ENCODE measurements around the gene ZNF148. TPM values are rescaled to one million over a fixed set of nuclear protein-coding genes. Genes with fewer than 3 reads are reported as not detected.

Gene ZNF148
- total and polyA plus RNA-seq, 7 donors, result 4.8 to 42.5 (median 28.2) TPM

DNA sequence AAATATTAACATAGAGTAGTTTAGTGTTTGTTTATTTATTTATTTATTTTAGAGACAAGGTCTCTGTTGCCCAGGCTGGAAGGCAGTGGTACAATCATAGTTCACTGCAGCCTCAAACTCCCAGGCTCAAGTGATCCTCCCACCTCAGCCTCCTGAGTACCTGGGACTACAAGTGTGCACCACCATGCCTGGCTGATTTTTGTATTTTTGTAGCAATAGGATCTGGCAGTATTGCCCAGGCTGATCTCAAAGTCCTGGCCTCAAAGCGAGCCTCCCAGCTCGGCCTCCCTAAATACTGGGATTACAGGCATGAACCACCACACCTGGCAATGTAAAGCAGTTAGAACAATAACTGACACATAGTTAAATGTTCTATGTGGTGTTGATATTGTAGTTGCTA, 4.4 kb upstream of the ZNF148 start:
- TF ChIP-seq POLR2AphosphoS5 (IDR thresholded peaks at IDR 0.05), result no peak
- TF ChIP-seq, protein P1, sequence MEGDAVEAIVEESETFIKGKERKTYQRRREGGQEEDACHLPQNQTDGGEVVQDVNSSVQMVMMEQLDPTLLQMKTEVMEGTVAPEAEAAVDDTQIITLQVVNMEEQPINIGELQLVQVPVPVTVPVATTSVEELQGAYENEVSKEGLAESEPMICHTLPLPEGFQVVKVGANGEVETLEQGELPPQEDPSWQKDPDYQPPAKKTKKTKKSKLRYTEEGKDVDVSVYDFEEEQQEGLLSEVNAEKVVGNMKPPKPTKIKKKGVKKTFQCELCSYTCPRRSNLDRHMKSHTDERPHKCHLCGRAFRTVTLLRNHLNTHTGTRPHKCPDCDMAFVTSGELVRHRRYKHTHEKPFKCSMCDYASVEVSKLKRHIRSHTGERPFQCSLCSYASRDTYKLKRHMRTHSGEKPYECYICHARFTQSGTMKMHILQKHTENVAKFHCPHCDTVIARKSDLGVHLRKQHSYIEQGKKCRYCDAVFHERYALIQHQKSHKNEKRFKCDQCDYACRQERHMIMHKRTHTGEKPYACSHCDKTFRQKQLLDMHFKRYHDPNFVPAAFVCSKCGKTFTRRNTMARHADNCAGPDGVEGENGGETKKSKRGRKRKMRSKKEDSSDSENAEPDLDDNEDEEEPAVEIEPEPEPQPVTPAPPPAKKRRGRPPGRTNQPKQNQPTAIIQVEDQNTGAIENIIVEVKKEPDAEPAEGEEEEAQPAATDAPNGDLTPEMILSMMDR (IDR thresholded peaks at IDR 0.05), result no peak
- no peak for TF ChIP-seq EP300 (IDR thresholded peaks at IDR 0.05)
- TF ChIP-seq POLR2A (IDR thresholded peaks at IDR 0.05), result no peak
- H3K4me1 ChIP-seq, result peaks cover 0 to 9% (median 4%) of the 10 kb centered on the region in 4 donors
- intact Hi-C loops (cut with DNase I), result no loop called here
- no peak for DNase-seq
- H3K27me3 ChIP-seq, result no peaks in the 10 kb centered on the region
- WGBS, 2 donors, result 96 to 98% methylated on average over 2 of the region's 2 CpGs
- H3K27ac ChIP-seq, result no peak overlapping the region
- H3K36me3 ChIP-seq, result no peaks in the 10 kb centered on the region
- no peaks in the 10 kb centered on the region for H3K9me3 ChIP-seq
- H3K4me3 ChIP-seq, result no peak overlapping the region

DNA sequence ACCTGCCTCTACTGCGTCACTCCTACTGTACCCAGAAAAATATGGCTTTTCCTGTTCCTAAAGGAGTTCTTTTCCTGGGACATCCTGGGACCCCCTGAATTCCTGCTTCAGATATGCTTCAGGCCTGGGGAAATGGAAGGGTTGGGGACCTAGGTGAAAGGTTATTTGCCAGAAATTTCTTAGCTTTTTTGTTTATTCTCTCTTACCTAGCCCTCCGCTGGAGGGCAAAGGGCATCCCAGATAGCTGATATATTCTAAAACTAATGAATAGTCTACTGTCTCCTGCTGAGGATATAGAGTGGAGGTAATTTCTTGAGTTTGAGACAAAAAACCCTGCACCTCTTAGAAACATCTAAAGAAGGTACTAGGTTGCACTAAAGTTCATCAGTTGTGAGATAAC, 3.6 kb upstream of the ZNF148 start:
- intact Hi-C loops (cut with DNase I), result no loop called here
- no peak overlapping the region for H3K4me3 ChIP-seq
- WGBS, 2 donors, result 61 to 84% methylated on average over 2 of the region's 2 CpGs
- H3K9me3 ChIP-seq, result no peaks in the 10 kb centered on the region
- no peaks in the 10 kb centered on the region for H3K27me3 ChIP-seq
- TF ChIP-seq EP300 (IDR thresholded peaks at IDR 0.05) (no peak), POLR2A (IDR thresholded peaks at IDR 0.05) (no peak), POLR2AphosphoS5 (IDR thresholded peaks at IDR 0.05) (no peak)
- TF ChIP-seq, protein P1 (IDR thresholded peaks at IDR 0.05), result no peak
- no peak overlapping the region for H3K27ac ChIP-seq
- H3K36me3 ChIP-seq, result no peaks in the 10 kb centered on the region
- no peak for DNase-seq
- H3K4me1 ChIP-seq, result peaks cover 0 to 16% (median 8%) of the 10 kb centered on the region in 4 donors

DNA sequence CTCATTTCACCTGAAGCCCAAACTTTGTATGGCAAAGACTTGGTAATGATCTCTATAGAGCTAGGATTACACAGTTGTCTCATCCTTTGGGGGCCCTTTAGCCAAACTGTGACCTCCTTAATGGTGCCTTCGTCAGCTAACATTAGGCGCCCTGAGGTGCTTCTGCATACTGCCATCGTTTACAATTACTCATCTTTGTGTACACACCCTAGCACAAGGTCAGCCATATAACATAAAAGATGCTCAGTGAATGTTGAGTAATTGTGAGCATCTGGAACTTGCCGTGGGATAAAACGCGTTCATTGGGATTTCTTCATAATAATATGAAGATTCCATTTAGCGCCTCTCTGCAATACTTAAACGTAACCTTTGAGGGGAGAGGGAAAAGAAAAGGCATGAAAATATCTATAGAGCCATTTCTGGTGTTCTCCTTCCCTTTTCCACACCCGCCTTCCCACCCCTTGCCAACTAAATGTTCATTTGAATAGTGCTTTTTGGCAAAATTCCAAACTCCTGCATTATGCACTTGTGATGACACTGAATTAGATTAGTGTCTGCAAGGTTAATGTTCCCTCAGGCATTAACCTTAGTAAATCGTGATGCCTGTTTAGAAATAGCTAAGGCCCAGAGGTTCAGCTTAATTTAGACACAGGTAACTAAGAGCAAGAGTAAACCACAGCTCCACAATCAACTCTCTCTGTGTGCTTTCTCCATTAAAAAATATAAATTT, 990 bp upstream of the ZNF148 start:
- 31 to 53% methylated on average over 10 of the region's 10 CpGs for WGBS, 2 donors
- intact Hi-C loops (cut with DNase I), result loop anchor here (2.0 kb wide), 1 partner anchor 379 kb away; no protein-coding TSS in a partner anchor
- H3K36me3 ChIP-seq, result no peaks in the 10 kb centered on the region

DNA sequence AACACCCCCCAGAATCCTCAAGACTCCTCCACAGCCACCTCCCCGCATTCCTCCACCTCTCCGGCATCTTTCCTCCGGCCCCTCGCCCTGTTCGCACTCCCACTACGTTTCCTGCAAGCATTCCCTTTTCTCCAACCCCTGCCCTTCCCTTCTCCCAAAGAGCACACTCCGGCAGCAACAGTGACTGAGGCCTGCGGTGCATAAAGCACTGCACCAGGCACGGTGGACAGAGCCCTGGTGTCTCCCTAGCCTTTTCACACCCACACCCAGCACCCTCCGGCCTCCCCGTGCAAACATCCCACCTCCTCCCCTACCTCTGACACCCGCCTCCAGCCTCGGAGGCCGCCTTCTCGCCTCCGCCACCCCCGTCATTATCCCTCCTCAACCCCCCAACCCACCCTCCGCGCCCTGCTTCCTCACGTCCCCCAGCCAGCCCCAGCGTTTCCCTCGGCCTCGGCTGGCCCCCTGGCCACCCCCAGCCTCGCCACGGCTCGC, 577 bp downstream of the ZNF148 start:
- intact Hi-C loops (cut with DNase I), result loop anchor here (2.0 kb wide), 1 partner anchor 378 kb away; no protein-coding TSS in a partner anchor
- DNase-seq, result no peak
- no peak for TF ChIP-seq POLR2AphosphoS5 (IDR thresholded peaks at IDR 0.05)

More for the DNA sequence above, 990 bp upstream of the ZNF148 start:
- Histone ChIP-seq H3K9me3 (no peaks in the 10 kb centered on the region), H3K4me1 (peaks cover 0 to 30% (median 19%) of the 10 kb centered on the region in 4 donors), H3K27ac (peak overlapping the region; percentile 90 to 94 (median 92)), H3K4me3 (peak overlapping the region; percentile 81 to 98 (median 86)), H3K27me3 (no peaks in the 10 kb centered on the region)
- no peak for DNase-seq
- TF ChIP-seq EP300 (IDR thresholded peaks at IDR 0.05), result no peak
- no peak for TF ChIP-seq POLR2A (IDR thresholded peaks at IDR 0.05)
- TF ChIP-seq, protein P1 (IDR thresholded peaks at IDR 0.05), result no peak
- TF ChIP-seq POLR2AphosphoS5 (IDR thresholded peaks at IDR 0.05), result no peak

DNA sequence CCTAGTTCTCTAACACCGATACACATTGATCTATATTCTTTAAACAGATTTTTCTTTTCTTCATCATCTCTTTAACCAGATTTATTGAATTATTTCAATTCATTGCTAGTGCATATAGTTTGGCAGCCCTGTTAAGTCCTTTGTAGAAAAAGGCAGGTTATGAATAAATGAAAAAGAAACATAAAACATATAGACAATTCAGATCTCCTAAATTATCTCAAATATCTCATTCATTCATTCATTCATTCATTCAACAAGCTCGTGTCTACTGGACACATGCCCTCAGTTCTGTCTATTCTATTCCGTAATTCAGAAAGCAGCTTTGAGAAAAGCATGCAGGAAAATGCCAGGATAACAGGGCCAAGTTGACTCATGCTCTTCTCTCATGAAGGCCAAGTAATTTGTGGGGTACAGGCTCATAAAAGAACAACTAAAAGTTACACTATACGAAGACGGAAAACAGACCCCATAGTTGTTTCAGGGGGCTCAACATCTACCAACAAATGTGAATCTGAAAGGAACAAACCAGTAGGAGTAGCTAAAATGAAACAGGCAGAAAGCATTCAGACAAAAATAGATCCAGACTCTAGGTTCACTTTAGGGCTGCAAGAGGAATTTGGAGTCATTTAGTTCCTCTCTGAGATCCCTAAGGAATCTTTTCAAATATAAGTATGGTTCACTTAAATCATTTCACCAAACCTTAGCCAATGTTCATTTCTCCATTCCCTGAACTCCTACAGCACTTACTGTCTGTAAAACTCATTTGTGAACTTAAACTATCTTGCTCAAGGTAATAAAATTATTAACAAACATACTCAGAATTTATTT, 7.5 kb downstream of the ZNF148 start:
- Histone ChIP-seq H3K36me3 (no peaks in the 10 kb centered on the region), H3K27me3 (no peaks in the 10 kb centered on the region), H3K4me3 (no peak overlapping the region), H3K27ac (peak overlapping the region in 2 of 4 donors; percentile 34 to 44), H3K9me3 (no peaks in the 10 kb centered on the region), H3K4me1 (peaks cover 0 to 47% (median 27%) of the 10 kb centered on the region in 4 donors)
- TF ChIP-seq, protein P1 (IDR thresholded peaks at IDR 0.05), result no peak
- TF ChIP-seq POLR2A (IDR thresholded peaks at IDR 0.05) (no peak), EP300 (IDR thresholded peaks at IDR 0.05) (no peak)
- intact Hi-C loops (cut with DNase I), result no loop called here
- WGBS, 2 donors, result 80% methylated on average over 5 of the region's 5 CpGs
- DNase-seq, result no peak

More for the DNA sequence above, 577 bp downstream of the ZNF148 start:
- Histone ChIP-seq H3K4me1 (peaks cover 0 to 37% (median 19%) of the 10 kb centered on the region in 4 donors), H3K27me3 (no peaks in the 10 kb centered on the region), H3K4me3 (peak overlapping the region; percentile 81 to 98 (median 86)), H3K27ac (peak overlapping the region; percentile 90 to 94 (median 92)), H3K9me3 (no peaks in the 10 kb centered on the region), H3K36me3 (no peaks in the 10 kb centered on the region)
- WGBS, 2 donors, result 1% methylated on average over 26 of the region's 26 CpGs

Measured in sigmoid colon (tissue), 7 donors.